ENCODE results near the gene SRRM4. TPM values are rescaled to one million over a fixed set of nuclear protein-coding genes. Genes with fewer than 3 reads are reported as not detected.

Gene SRRM4
- total RNA-seq, 1 donor from 2014 or later = not detected

GRCh38 chr12:119136811-119137410, 155.6 kb downstream of the SRRM4 start:
- no peak for TF ChIP-seq CTCF (IDR thresholded peaks at IDR 0.05)
- DNase-seq (no peak), ATAC-seq (no peak)
- intact Hi-C loops (cut with DNase I) = no loop called here
- H3K27ac ChIP-seq = no peak overlapping the region
- no peaks in the 10 kb centered on the region for H3K4me1 ChIP-seq
- no peaks in the 10 kb centered on the region for H3K9me3 ChIP-seq
- H3K27me3 ChIP-seq (ENCODE audit: low read depth) = no peaks in the 10 kb centered on the region
- no peak overlapping the region for H3K4me3 ChIP-seq
- no peaks in the 10 kb centered on the region for H3K36me3 ChIP-seq

- DNase-seq = no peak
- H3K9me3 ChIP-seq = no peaks in the 10 kb centered on the region
- ATAC-seq = no peak
- intact Hi-C loops (cut with DNase I) = no loop called here
- TF ChIP-seq CTCF (IDR thresholded peaks at IDR 0.05) = no peak
- H3K36me3 ChIP-seq = no peaks in the 10 kb centered on the region
- no peak overlapping the region for H3K4me3 ChIP-seq
- no peaks in the 10 kb centered on the region for H3K4me1 ChIP-seq
- no peaks in the 10 kb centered on the region for H3K27me3 ChIP-seq (ENCODE audit: low read depth)
- no peak overlapping the region for H3K27ac ChIP-seq
Observed at GRCh38 chr12:119139448-119139847, 158.1 kb downstream of the SRRM4 start.

GRCh38 chr12:119145367-119145766, 164.0 kb downstream of the SRRM4 start:
- H3K27ac ChIP-seq = no peak overlapping the region
- no peaks in the 10 kb centered on the region for H3K36me3 ChIP-seq
- intact Hi-C loops (cut with DNase I) = no loop called here
- DNase-seq (no peak), ATAC-seq (no peak)
- H3K27me3 ChIP-seq (ENCODE audit: low read depth) = peaks cover 3% of the 10 kb centered on the region
- H3K9me3 ChIP-seq = no peaks in the 10 kb centered on the region
- H3K4me3 ChIP-seq = no peak overlapping the region
- no peak for TF ChIP-seq CTCF (IDR thresholded peaks at IDR 0.05)
- no peaks in the 10 kb centered on the region for H3K4me1 ChIP-seq

GRCh38 chr12:119147847-119148448, 166.6 kb downstream of the SRRM4 start:
- TF ChIP-seq CTCF (IDR thresholded peaks at IDR 0.05) = no peak
- Histone ChIP-seq H3K9me3 (peaks cover 14% of the 10 kb centered on the region), H3K27ac (no peak overlapping the region), H3K27me3 (ENCODE audit: low read depth) (peaks cover 3% of the 10 kb centered on the region), H3K4me1 (no peaks in the 10 kb centered on the region), H3K4me3 (no peak overlapping the region), H3K36me3 (no peaks in the 10 kb centered on the region)
- intact Hi-C loops (cut with DNase I) = no loop called here
- DNase-seq = no peak
- no peak for ATAC-seq

- no peak for TF ChIP-seq CTCF (IDR thresholded peaks at IDR 0.05)
- H3K9me3 ChIP-seq = peaks cover 14% of the 10 kb centered on the region
- peaks cover 3% of the 10 kb centered on the region for H3K27me3 ChIP-seq (ENCODE audit: low read depth)
- no peaks in the 10 kb centered on the region for H3K36me3 ChIP-seq
- intact Hi-C loops (cut with DNase I) = no loop called here
- H3K4me1 ChIP-seq = no peaks in the 10 kb centered on the region
- ATAC-seq = no peak
- H3K4me3 ChIP-seq = no peak overlapping the region
- DNase-seq = no peak
- no peak overlapping the region for H3K27ac ChIP-seq
Observed at GRCh38 chr12:119149270-119149669, 167.9 kb downstream of the SRRM4 start.
